HFFc6 (cell line): Measurements from ENCODE around the gene FMN2. TPM values are rescaled to one million over a fixed set of nuclear protein-coding genes. Genes with fewer than 3 reads are reported as not detected.

Source experiments
- DNase-seq: peaks from one replicate; pipeline ENCODE4 v3.0.0-alpha.2; 2018
- H3K27ac Mint-ChIP-seq: 2 replicates; pipeline ENCODE4 v1.8.0; 2020; ENCODE audit warnings: mild to moderate bottlenecking, mixed read lengths
- H3K27me3 Mint-ChIP-seq: 2 replicates; pipeline ENCODE4 v1.8.0; 2021; ENCODE audit warnings: mild to moderate bottlenecking, moderate library complexity, mixed read lengths; ENCODE audit not compliant: insufficient read depth
- H3K36me3 Mint-ChIP-seq: 2 replicates; pipeline ENCODE4 v1.8.0; 2021; ENCODE audit warnings: low read depth, mixed read lengths
- H3K4me1 Mint-ChIP-seq: 2 replicates; pipeline ENCODE4 v1.8.0; 2020; ENCODE audit warnings: low read depth, mixed read lengths
- H3K4me3 Mint-ChIP-seq: 2 replicates; pipeline ENCODE4 v1.8.0; 2020; ENCODE audit warnings: mild to moderate bottlenecking, moderate library complexity, mixed read lengths
- H3K9me3 Mint-ChIP-seq: 2 replicates; pipeline ENCODE4 v1.8.0; 2020; ENCODE audit warnings: mild to moderate bottlenecking, mixed read lengths
- total RNA-seq, 6 experiments: library from RNA; stranded (reverse); fragmentation: NEBNext Ultra II Directional; extraction: Animal tissue kit (Norgen Biotek cat#: 25700); gene quantifications; 2 replicates in 1 of 6; 3 replicates in 5 of 6; pipeline ENCODE4 v1.2.3, GENCODE V29; 2021
- TF ChIP-seq, protein P1 (sequence below): fragments of 200-600 bp; sonication (generic); IDR thresholded peaks from 2 replicates; pipeline ENCODE4 v1.5.0; 2021; ENCODE audit warnings: antibody characterized with exemption, mild to moderate bottlenecking

FMN2 gene
- total RNA-seq, 6 experiments from 2014 or later = 82.6 to 115 (median 96.4) TPM

DNA sequence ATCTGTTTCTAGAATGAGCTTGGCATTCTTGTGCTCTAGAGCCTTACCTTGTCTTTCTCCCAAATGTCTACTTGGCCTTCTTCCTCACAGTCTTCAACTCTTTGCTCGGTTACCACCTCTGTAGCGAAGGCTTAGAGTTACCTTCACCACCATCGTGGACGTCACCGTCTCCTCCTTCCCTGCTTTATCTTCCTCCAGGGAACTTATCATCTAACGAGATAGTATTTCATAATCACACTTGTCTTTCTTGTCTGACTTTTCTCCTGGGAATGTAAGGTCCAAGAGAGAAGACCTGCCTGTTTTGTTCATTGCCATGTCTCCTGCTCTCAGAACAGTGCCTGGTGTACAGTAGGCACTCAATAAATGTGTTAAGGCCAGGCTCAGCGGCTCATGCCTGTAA, 404.7 kb downstream of the FMN2 start:
- TF ChIP-seq, protein P1, sequence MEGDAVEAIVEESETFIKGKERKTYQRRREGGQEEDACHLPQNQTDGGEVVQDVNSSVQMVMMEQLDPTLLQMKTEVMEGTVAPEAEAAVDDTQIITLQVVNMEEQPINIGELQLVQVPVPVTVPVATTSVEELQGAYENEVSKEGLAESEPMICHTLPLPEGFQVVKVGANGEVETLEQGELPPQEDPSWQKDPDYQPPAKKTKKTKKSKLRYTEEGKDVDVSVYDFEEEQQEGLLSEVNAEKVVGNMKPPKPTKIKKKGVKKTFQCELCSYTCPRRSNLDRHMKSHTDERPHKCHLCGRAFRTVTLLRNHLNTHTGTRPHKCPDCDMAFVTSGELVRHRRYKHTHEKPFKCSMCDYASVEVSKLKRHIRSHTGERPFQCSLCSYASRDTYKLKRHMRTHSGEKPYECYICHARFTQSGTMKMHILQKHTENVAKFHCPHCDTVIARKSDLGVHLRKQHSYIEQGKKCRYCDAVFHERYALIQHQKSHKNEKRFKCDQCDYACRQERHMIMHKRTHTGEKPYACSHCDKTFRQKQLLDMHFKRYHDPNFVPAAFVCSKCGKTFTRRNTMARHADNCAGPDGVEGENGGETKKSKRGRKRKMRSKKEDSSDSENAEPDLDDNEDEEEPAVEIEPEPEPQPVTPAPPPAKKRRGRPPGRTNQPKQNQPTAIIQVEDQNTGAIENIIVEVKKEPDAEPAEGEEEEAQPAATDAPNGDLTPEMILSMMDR = no peak
- Mint-ChIP-seq H3K27me3 (no peaks in the 10 kb centered on the region; the same call in 1 of the 2 replicates), H3K4me1 (peaks cover 47% of the 10 kb centered on the region), H3K27ac (no peak overlapping the region), H3K4me3 (no peak overlapping the region), H3K36me3 (peaks cover 14% of the 10 kb centered on the region), H3K9me3 (no peaks in the 10 kb centered on the region)
- no peak for DNase-seq

DNA sequence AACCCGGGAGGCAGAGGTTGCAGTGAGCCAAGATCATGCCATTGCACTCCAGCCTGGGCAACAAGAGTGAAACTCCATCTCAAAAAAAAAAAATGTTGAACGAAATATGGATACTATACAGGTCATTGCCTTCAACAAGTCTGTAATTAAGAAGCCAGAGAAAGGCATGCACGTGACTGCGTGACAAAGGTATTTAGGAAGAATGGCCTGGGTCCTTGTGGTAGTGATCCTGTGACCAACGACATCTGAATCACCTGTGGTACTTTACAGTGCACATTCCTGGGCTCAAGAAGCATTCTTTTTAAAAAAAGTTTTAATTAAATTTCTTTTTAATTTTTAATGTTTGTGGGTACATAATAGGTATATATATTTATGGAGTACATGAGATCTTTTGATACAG, 405.3 kb downstream of the FMN2 start:
- Mint-ChIP-seq H3K27me3 (no peaks in the 10 kb centered on the region; the same call in 1 of the 2 replicates), H3K4me1 (peaks cover 41% of the 10 kb centered on the region), H3K4me3 (no peak overlapping the region), H3K27ac (no peak overlapping the region; the same call in 1 of the 2 replicates), H3K36me3 (peaks cover 12% of the 10 kb centered on the region), H3K9me3 (no peaks in the 10 kb centered on the region)
- DNase-seq = no peak
- TF ChIP-seq, protein P1 = no peak

DNA sequence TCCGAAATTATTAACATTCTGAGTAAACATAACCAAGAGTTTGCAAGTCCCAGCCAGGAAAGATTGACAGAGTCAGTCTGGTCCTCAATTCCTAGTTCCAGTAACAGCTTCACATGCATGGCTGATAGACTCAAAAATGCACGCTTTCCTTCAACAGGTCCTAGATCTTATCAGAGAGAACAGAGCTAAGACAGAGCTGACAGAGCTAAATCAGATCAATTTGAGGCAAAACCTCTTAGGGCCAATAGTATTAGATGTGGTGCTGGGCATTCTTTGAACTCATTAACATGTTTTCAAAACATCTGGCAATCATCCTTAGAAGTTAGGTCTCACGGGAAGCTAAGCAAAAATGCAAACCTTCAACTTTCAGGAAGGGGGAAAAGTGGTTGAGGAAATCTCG, 406.2 kb downstream of the FMN2 start:
- H3K9me3 Mint-ChIP-seq = no peaks in the 10 kb centered on the region
- DNase-seq = no peak
- TF ChIP-seq, protein P1 = no peak
- H3K4me1 Mint-ChIP-seq = peaks cover 39% of the 10 kb centered on the region
- H3K36me3 Mint-ChIP-seq = peaks cover 7% of the 10 kb centered on the region
- no peaks in the 10 kb centered on the region; the same call in 1 of the 2 replicates for H3K27me3 Mint-ChIP-seq
- no peak overlapping the region for H3K27ac Mint-ChIP-seq
- no peak overlapping the region for H3K4me3 Mint-ChIP-seq

DNA sequence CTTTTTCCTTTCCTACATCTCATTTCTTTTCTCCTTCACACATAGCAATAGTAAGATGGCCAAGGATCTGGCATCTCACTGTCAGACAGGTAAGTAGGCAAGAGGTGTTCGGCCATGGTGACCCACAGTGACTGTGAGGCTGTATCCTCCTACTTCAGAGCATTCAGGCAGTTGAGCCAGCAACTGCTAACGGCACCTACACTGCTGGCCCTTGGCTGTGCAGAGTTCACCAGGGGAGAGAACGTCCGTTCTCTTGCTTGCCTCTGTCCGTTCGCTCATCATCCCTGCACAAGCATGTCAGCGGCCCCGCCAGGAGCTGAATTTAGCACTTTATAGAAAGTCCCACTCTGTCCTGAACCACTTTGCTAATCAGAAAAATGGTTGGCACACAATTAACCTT, 406.7 kb downstream of the FMN2 start:
- no peak for DNase-seq
- Mint-ChIP-seq H3K27me3 (no peaks in the 10 kb centered on the region; the same call in 1 of the 2 replicates), H3K36me3 (peaks cover 7% of the 10 kb centered on the region), H3K4me3 (no peak overlapping the region), H3K4me1 (peaks cover 39% of the 10 kb centered on the region), H3K9me3 (no peaks in the 10 kb centered on the region), H3K27ac (peak overlapping the region; percentile 65)
- TF ChIP-seq, protein P1 = no peak

DNA sequence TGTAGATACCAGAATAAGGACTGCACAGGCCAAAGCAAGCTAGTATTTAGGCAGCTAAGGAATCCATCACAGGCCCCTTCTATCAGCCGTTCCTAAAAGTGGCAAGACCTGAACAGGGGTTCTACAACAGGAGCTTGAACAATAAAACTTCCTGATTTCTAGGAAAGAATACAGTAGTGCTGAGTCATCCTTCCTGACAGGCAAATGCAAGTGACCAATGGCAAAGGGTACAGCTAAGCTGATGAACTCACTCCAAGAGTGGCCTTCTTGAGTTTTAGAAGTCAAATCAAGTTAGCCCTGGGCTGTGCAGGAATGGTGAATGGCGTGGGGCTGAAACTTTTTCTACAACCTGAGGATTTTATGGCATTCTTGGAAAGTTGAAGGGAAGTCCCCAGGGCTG, 407.3 kb downstream of the FMN2 start:
- Mint-ChIP-seq H3K27ac (peak overlapping the region; percentile 65), H3K9me3 (no peaks in the 10 kb centered on the region), H3K27me3 (no peaks in the 10 kb centered on the region; the same call in 1 of the 2 replicates), H3K36me3 (peaks cover 7% of the 10 kb centered on the region), H3K4me3 (no peak overlapping the region), H3K4me1 (peaks cover 39% of the 10 kb centered on the region)
- TF ChIP-seq, protein P1 = no peak
- peak; percentile 59 for DNase-seq

DNA sequence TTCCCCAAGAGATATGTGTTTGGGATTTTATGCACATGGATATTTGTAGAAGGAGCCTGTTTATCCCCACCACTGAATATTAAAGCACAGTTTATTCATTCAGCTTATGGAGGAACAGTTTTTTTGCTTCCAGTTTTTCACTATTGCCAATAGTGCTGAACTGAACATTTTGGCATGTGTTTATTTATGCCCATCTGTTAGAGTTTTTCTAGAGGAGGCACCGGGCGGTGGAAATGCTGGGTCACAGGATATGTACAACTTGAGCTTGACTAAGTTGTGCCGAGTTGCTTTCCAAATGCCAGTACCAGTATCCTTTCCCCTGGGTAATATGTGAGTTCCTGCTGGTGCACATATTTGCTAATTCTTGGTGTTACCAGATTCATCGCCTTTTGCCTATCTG, 409.0 kb downstream of the FMN2 start:
- TF ChIP-seq, protein P1 = no peak
- no peaks in the 10 kb centered on the region; the same call in 1 of the 2 replicates for H3K27me3 Mint-ChIP-seq
- H3K36me3 Mint-ChIP-seq = peaks cover 7% of the 10 kb centered on the region
- H3K27ac Mint-ChIP-seq = no peak overlapping the region
- no peaks in the 10 kb centered on the region for H3K9me3 Mint-ChIP-seq
- no peak for DNase-seq
- H3K4me3 Mint-ChIP-seq = no peak overlapping the region
- peaks cover 39% of the 10 kb centered on the region for H3K4me1 Mint-ChIP-seq
